ENCODE results near the gene PGLYRP1. TPM values are rescaled to one million over a fixed set of nuclear protein-coding genes. Genes with fewer than 3 reads are reported as not detected.

The PGLYRP1 gene
- total RNA-seq, 1 experiment from 2014 or later: not detected

DNA sequence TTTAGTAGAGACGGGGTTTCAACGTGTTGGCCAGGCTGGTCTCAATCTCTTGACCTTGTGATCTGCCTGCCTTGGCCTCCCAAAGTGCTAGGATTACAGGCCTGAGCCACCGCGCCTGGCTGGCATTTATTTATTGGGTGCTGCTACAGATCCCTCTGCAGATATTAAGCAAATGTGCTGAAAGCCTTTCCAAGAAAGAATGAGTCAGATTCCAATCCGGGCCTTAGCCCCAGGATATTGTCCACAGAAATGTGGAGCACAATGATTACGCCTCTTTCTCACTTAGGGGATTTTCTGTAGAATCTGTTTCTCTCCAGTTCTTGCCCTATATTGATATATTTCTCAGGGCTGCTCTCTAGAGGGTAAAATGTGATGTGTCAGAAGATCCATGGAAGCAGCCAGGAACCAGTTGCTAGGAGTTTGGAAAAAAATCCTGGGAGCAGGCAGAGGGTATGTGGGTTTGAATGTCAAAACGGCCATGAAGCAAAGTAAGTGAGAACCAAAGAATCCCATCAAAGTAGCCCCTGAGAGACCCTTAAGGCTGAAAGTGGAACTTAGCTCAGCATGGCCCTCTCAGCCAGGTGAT, 42.7 kb upstream of the PGLYRP1 start:
- Histone ChIP-seq H3K27me3 (ENCODE audit: insufficient read depth, low read length) (peaks cover 67% of the 10 kb centered on the region), H3K4me1 (ENCODE audit: control insufficient read depth in 1 of 2, insufficient read depth in 2 of 2, low read length in 2 of 2) (peaks cover 30 to 35% of the 10 kb centered on the region in 2 experiments), H4K20me1 (ENCODE audit: insufficient read depth) (no peaks in the 10 kb centered on the region), H3K36me3 (ENCODE audit: control insufficient read depth in 1 of 2, insufficient read depth in 2 of 2, low read length in 2 of 2) (no peaks in the 10 kb centered on the region), H2AFZ (ENCODE audit: low read depth, low read length, poor library complexity, severe bottlenecking) (no peak overlapping the region), H3K4me2 (ENCODE audit: low read length) (no peak overlapping the region), H3K79me2 (ENCODE audit: insufficient read depth, low read length) (no peaks in the 10 kb centered on the region), H3K9me3 (ENCODE audit: control insufficient read depth in 1 of 2, insufficient read depth in 1 of 2, low read depth in 1 of 2, low read length in 2 of 2) (no peaks in the 10 kb centered on the region), H3K9ac (ENCODE audit: low read length) (no peak overlapping the region), H3K4me3 (replicated peaks in 1 of 2; ENCODE audit: low read depth in 1 of 2, low read length in 2 of 2) (no peak overlapping the region), H3K27ac (ENCODE audit: low read depth, low read length) (no peak overlapping the region), H3K9me2 (ENCODE audit: insufficient read depth) (no peaks in the 10 kb centered on the region)
- no peak for ATAC-seq
- intact Hi-C loops (cut with micrococcal nuclease): no loop called here
- BruUV-seq (replicated peaks): no TSS peak
- no peak for TF ChIP-seq ELF1 (IDR thresholded peaks at IDR 0.05; ENCODE audit: borderline replicate concordance, low read depth)
- no peak for TF ChIP-seq CTCF (IDR thresholded peaks at IDR 0.05 in 2 of 3, conservative IDR thresholded peaks at IDR 0.05 in 1 of 3; ENCODE audit: borderline replicate concordance in 1 of 3, insufficient read depth in 1 of 3, low read depth in 2 of 3, low read length in 2 of 3)
- no peak for TF ChIP-seq ZFX (IDR thresholded peaks at IDR 0.05)
- TF ChIP-seq POLR2A (IDR thresholded peaks at IDR 0.05; ENCODE audit: borderline replicate concordance, extremely low read depth, insufficient read depth, insufficient read length): no peak
- TF ChIP-seq, protein P1, sequence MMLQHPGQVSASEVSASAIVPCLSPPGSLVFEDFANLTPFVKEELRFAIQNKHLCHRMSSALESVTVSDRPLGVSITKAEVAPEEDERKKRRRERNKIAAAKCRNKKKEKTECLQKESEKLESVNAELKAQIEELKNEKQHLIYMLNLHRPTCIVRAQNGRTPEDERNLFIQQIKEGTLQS (IDR thresholded peaks at IDR 0.05): no peak
- TF ChIP-seq, protein P2, sequence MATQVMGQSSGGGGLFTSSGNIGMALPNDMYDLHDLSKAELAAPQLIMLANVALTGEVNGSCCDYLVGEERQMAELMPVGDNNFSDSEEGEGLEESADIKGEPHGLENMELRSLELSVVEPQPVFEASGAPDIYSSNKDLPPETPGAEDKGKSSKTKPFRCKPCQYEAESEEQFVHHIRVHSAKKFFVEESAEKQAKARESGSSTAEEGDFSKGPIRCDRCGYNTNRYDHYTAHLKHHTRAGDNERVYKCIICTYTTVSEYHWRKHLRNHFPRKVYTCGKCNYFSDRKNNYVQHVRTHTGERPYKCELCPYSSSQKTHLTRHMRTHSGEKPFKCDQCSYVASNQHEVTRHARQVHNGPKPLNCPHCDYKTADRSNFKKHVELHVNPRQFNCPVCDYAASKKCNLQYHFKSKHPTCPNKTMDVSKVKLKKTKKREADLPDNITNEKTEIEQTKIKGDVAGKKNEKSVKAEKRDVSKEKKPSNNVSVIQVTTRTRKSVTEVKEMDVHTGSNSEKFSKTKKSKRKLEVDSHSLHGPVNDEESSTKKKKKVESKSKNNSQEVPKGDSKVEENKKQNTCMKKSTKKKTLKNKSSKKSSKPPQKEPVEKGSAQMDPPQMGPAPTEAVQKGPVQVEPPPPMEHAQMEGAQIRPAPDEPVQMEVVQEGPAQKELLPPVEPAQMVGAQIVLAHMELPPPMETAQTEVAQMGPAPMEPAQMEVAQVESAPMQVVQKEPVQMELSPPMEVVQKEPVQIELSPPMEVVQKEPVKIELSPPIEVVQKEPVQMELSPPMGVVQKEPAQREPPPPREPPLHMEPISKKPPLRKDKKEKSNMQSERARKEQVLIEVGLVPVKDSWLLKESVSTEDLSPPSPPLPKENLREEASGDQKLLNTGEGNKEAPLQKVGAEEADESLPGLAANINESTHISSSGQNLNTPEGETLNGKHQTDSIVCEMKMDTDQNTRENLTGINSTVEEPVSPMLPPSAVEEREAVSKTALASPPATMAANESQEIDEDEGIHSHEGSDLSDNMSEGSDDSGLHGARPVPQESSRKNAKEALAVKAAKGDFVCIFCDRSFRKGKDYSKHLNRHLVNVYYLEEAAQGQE (IDR thresholded peaks at IDR 0.05; ENCODE audit: low read depth): no peak
- TF ChIP-seq, protein P3, sequence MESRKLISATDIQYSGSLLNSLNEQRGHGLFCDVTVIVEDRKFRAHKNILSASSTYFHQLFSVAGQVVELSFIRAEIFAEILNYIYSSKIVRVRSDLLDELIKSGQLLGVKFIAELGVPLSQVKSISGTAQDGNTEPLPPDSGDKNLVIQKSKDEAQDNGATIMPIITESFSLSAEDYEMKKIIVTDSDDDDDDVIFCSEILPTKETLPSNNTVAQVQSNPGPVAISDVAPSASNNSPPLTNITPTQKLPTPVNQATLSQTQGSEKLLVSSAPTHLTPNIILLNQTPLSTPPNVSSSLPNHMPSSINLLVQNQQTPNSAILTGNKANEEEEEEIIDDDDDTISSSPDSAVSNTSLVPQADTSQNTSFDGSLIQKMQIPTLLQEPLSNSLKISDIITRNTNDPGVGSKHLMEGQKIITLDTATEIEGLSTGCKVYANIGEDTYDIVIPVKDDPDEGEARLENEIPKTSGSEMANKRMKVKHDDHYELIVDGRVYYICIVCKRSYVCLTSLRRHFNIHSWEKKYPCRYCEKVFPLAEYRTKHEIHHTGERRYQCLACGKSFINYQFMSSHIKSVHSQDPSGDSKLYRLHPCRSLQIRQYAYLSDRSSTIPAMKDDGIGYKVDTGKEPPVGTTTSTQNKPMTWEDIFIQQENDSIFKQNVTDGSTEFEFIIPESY (IDR thresholded peaks at IDR 0.05; ENCODE audit: extremely low read depth, insufficient replicate concordance, low read length): no peak
- no peak for TF ChIP-seq CEBPB (IDR thresholded peaks at IDR 0.05; ENCODE audit: low read depth)
- TF ChIP-seq RAD21 (IDR thresholded peaks at IDR 0.05; ENCODE audit: low read depth): no peak
- TF ChIP-seq EZH2 (IDR thresholded peaks at IDR 0.05): no peak
- no peak for TF ChIP-seq FOSL1 (IDR thresholded peaks at IDR 0.05; ENCODE audit: low read depth)
- no peak for TF ChIP-seq CBX3 (IDR thresholded peaks at IDR 0.05; ENCODE audit: low read depth)
- TF ChIP-seq SRF (IDR thresholded peaks at IDR 0.05; ENCODE audit: low read depth): no peak
- no peak for TF ChIP-seq SP1 (IDR thresholded peaks at IDR 0.05; ENCODE audit: low read depth)
- ChIA-PET POLR2A (no interaction called here), CTCF (interaction anchor here (1.0 to 2.0 kb wide), 5 partner anchors 10 to 249 kb away, joined by 3 to 5 read pairs (median 3); no protein-coding TSS in a partner anchor), RAD21 (ENCODE audit: low non-redundant PET in 1 of 2, low total read pairs in 2 of 2, uncharacterized antibody in 2 of 2, unreplicated experiment in 2 of 2) (no interaction called here)
- no peak for DNase-seq (ENCODE audit: low read depth, low spot score)

Data from HCT116 (cell line).